GM23338 (cell line): Measurements from ENCODE around the gene STAU1. TPM values are rescaled to one million over a fixed set of nuclear protein-coding genes. Genes with fewer than 3 reads are reported as not detected.
A peak's percentile ranks its signal among the peaks of the same experiment; 100 is the strongest.

ENCODE experiments used
- ATAC-seq: fragments of 200-7000 bp; cut with Tn5 transposase; 3 replicates; pipeline ENCODE4 v1.9.1; 2020
- DNase-seq: peaks from one replicate; pipeline ENCODE4 v3.0.0-alpha.2; 2015; ENCODE audit warnings: low spot score
- H2AFZ ChIP-seq: fragments of 200-600 bp; sonication (generic); 2 replicates; pipeline ENCODE4 v1.8.0; 2016; ENCODE audit warnings: antibody characterized with exemption, mild to moderate bottlenecking, moderate library complexity
- H3F3A ChIP-seq: fragments of 200-600 bp; sonication (generic); replicated peaks from 2 replicates; pipeline ENCODE4 v1.8.0; 2017; ENCODE audit warnings: antibody characterized with exemption, mixed run types, low read depth
- H3K27ac ChIP-seq: fragments of 200-600 bp; sonication (generic); 2 replicates; pipeline ENCODE4 v1.6.1; 2016; ENCODE audit warnings: low read depth
- H3K27me3 ChIP-seq: fragments of 200-600 bp; sonication (generic); 2 replicates; pipeline ENCODE4 v1.8.0; 2016; ENCODE audit warnings: mild to moderate bottlenecking, mixed run types, moderate library complexity; ENCODE audit not compliant: insufficient read depth
- H3K36me3 ChIP-seq: fragments of 200-600 bp; sonication (generic); 2 replicates; pipeline ENCODE4 v1.8.0; 2016; ENCODE audit warnings: mild to moderate bottlenecking; ENCODE audit not compliant: insufficient read depth
- H3K4me1 ChIP-seq: fragments of 200-600 bp; sonication (generic); 2 replicates; pipeline ENCODE4 v1.8.0; 2016; ENCODE audit warnings: mild to moderate bottlenecking, moderate library complexity; ENCODE audit not compliant: insufficient read depth
- H3K4me2 ChIP-seq: fragments of 200-600 bp; sonication (generic); 2 replicates; pipeline ENCODE4 v1.7.1; 2017; ENCODE audit warnings: mixed run types
- H3K4me3 ChIP-seq: fragments of 200-600 bp; sonication (generic); 2 replicates; pipeline ENCODE4 v1.6.1; 2016; ENCODE audit warnings: mixed run types
- H3K79me2 ChIP-seq: fragments of 200-600 bp; sonication (generic); replicated peaks from 2 replicates; pipeline ENCODE4 v1.8.0; 2017; ENCODE audit warnings: mild to moderate bottlenecking; ENCODE audit not compliant: insufficient read depth
- H3K9me2 ChIP-seq: fragments of 200-600 bp; sonication (generic); 2 replicates; pipeline ENCODE4 v1.8.0; 2017; ENCODE audit not compliant: insufficient read depth
- H4K20me1 ChIP-seq: fragments of 200-600 bp; sonication (generic); replicated peaks from 2 replicates; pipeline ENCODE4 v1.8.0; 2017; ENCODE audit warnings: mild to moderate bottlenecking; ENCODE audit not compliant: insufficient read depth
- H3K27ac Mint-ChIP-seq: 2 replicates; pipeline ENCODE4 v1.8.0; 2020; ENCODE audit warnings: inconsistent platforms, mild to moderate bottlenecking, moderate library complexity, mixed read lengths
- H3K27me3 Mint-ChIP-seq: 3 replicates; pipeline ENCODE4 v1.8.0; 2022; ENCODE audit warnings: low read depth, mild to moderate bottlenecking, moderate library complexity, mixed read lengths, inconsistent platforms; ENCODE audit not compliant: insufficient read depth, poor library complexity
- H3K36me3 Mint-ChIP-seq: 3 replicates; pipeline ENCODE4 v1.8.0; 2021; ENCODE audit warnings: low read depth, mild to moderate bottlenecking, inconsistent platforms, moderate library complexity, mixed read lengths
- H3K4me1 Mint-ChIP-seq: 3 replicates; pipeline ENCODE4 v1.8.0; 2020; ENCODE audit warnings: mild to moderate bottlenecking, inconsistent platforms, mixed read lengths
- H3K4me3 Mint-ChIP-seq: 3 replicates; pipeline ENCODE4 v1.8.0; 2021; ENCODE audit warnings: moderate library complexity, mild to moderate bottlenecking, inconsistent platforms, mixed read lengths
- H3K9me3 Mint-ChIP-seq: 3 replicates; pipeline ENCODE4 v1.8.0; 2020; ENCODE audit warnings: moderate library complexity, mild to moderate bottlenecking, inconsistent platforms, mixed read lengths
- CREB1 ChIP-seq: fragments of 250-450 bp; sonication (Bioruptor Pico); IDR thresholded peaks from 2 replicates; pipeline ENCODE4 v1.5.0; 2020; ENCODE audit warnings: low read depth, mild to moderate bottlenecking, moderate library complexity
- EZH2 ChIP-seq: fragments of 200-600 bp; sonication (generic); IDR thresholded peaks from one replicate; pipeline ENCODE4 v1.8.0; 2017; ENCODE audit warnings: antibody characterized with exemption, mild to moderate bottlenecking, low read depth; ENCODE audit not compliant: unreplicated experiment
- EZH2phosphoT487 ChIP-seq: fragments of 200-600 bp; sonication (generic); IDR thresholded peaks from one replicate; pipeline ENCODE4 v1.8.1; 2018; ENCODE audit warnings: antibody characterized with exemption; ENCODE audit not compliant: unreplicated experiment
- JUNB ChIP-seq: IDR thresholded peaks from one replicate; pipeline ENCODE4 v1.6.1; 2016; ENCODE audit warnings: antibody characterized with exemption; ENCODE audit not compliant: unreplicated experiment
- NANOG ChIP-seq: IDR thresholded peaks from 2 replicates; pipeline ENCODE4 v1.6.1; 2016; ENCODE audit warnings: antibody characterized with exemption, borderline replicate concordance
- POLR2AphosphoS5 ChIP-seq: IDR thresholded peaks from 2 replicates; pipeline ENCODE4 v1.6.1; 2016; ENCODE audit warnings: antibody characterized with exemption, low read depth
- STAT1 ChIP-seq: IDR thresholded peaks from one replicate; pipeline ENCODE4 v1.6.1; 2016; ENCODE audit warnings: antibody characterized with exemption; ENCODE audit not compliant: unreplicated experiment
- ZNF114 ChIP-seq: fragments of 250-450 bp; sonication (Bioruptor Pico); IDR thresholded peaks from 2 replicates; pipeline ENCODE4 v1.5.0; 2020; ENCODE audit warnings: mild to moderate bottlenecking, moderate library complexity
- ZNF331 ChIP-seq: fragments of 250-450 bp; sonication (Bioruptor Pico); IDR thresholded peaks from 2 replicates; pipeline ENCODE4 v1.5.0; 2020; ENCODE audit warnings: low read depth, mild to moderate bottlenecking, moderate library complexity
- polyA plus RNA-seq: library from polyadenylated mRNA; unstranded; fragments of >200 nt; fragmentation: Nextera tagmentation; extraction: Ambion mirVana; gene quantifications from 2 replicates; pipeline ENCODE4 v1.2.1, GENCODE V29; 2016
- total RNA-seq: library from RNA; depleted of rRNA; stranded (reverse); fragments of >200 nt; shearing (Covaris generic); gene quantifications from 2 replicates; pipeline ENCODE4 v1.2.3, GENCODE V29; 2014
- TF ChIP-seq, protein P1 (sequence below), 2 experiments: fragments of 200-600 bp in 1 of 2; sonication (generic) in 1 of 2; conservative IDR thresholded peaks; 2 replicates each; pipeline versions ENCODE4 v1.5.1 to v1.6.1; 2016 to 2017; ENCODE audit warnings: antibody characterized with exemption in 2 of 2, low read depth in 2 of 2, mild to moderate bottlenecking in 2 of 2, moderate library complexity in 1 of 2
- TF ChIP-seq, protein P2 (sequence below): fragments of 250-450 bp; sonication (Bioruptor Pico); IDR thresholded peaks from 2 replicates; pipeline ENCODE4 v1.5.0; 2020; ENCODE audit warnings: mild to moderate bottlenecking, moderate library complexity
- TF ChIP-seq, protein P3 (sequence below): IDR thresholded peaks from one replicate; pipeline ENCODE4 v1.6.1; 2018; ENCODE audit warnings: antibody characterized with exemption; ENCODE audit not compliant: unreplicated experiment
- TF ChIP-seq, protein P4 (sequence below): IDR thresholded peaks from 2 replicates; pipeline ENCODE4 v1.6.1; 2016; ENCODE audit warnings: antibody characterized with exemption

Gene STAU1
- total and polyA plus RNA-seq, 2 experiments from 2014 or later: 102 TPM

DNA sequence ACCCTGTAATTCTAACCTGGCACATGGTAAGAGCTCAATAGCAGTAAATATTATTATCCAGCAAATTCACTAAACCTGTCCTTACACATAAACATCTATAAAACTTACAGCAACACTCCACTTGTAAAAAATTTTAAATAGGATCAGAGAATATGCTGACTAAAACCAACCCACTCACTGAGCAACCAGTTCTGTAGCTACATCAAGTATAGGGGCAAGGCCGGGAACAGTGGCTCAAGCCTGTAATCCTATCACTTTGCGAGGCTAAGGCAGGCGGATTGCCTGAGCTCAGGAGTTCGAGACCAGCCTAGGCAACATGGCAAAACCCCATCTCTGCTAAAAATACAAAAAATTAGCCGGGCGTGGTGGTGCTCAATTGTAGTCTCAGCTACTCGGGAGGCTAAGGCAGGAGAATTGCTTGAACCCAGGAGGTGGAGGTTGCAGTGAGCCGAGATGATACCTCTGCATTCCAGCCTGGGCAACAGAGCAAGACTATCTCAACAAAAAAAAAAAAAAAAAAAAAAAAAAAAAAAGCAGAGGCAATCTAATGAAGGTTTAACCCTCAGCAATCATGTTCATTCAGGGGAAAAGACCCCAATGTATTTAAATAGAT lies 6.8 kb downstream of the STAU1 start:
- ATAC-seq (peak; percentile 43), DNase-seq (no peak)
- Histone ChIP-seq H3K4me1 (peaks cover 9% of the 10 kb centered on the region), H3K27me3 (no peaks in the 10 kb centered on the region), H3K9me2 (no peaks in the 10 kb centered on the region), H3K4me3 (no peak overlapping the region), H3K4me2 (no peak overlapping the region), H4K20me1 (peaks cover 71% of the 10 kb centered on the region), H2AFZ (no peak overlapping the region), H3F3A (no peaks in the 10 kb centered on the region), H3K79me2 (peaks cover 100% of the 10 kb centered on the region), H3K27ac (no peak overlapping the region), H3K36me3 (peaks cover 5% of the 10 kb centered on the region; the same call in 1 of the 2 replicates)
- H3K27me3 Mint-ChIP-seq: peaks cover 4% of the 10 kb centered on the region
- peak overlapping the region; percentile 86 for H3K27ac Mint-ChIP-seq
- no peak overlapping the region for H3K4me3 Mint-ChIP-seq
- H3K4me1 Mint-ChIP-seq: peaks cover 33% of the 10 kb centered on the region; the same call in 2 of the 3 replicates
- no peak for TF ChIP-seq CREB1 (CRISPR knock-in tag)
- no peak for TF ChIP-seq EZH2
- no peak for TF ChIP-seq NANOG
- no peak for TF ChIP-seq JUNB
- TF ChIP-seq, protein P1, sequence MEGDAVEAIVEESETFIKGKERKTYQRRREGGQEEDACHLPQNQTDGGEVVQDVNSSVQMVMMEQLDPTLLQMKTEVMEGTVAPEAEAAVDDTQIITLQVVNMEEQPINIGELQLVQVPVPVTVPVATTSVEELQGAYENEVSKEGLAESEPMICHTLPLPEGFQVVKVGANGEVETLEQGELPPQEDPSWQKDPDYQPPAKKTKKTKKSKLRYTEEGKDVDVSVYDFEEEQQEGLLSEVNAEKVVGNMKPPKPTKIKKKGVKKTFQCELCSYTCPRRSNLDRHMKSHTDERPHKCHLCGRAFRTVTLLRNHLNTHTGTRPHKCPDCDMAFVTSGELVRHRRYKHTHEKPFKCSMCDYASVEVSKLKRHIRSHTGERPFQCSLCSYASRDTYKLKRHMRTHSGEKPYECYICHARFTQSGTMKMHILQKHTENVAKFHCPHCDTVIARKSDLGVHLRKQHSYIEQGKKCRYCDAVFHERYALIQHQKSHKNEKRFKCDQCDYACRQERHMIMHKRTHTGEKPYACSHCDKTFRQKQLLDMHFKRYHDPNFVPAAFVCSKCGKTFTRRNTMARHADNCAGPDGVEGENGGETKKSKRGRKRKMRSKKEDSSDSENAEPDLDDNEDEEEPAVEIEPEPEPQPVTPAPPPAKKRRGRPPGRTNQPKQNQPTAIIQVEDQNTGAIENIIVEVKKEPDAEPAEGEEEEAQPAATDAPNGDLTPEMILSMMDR (conservative IDR thresholded peaks at IDR 0.05; ENCODE audit: low read depth in 2 of 2): no peak
- TF ChIP-seq, protein P2, sequence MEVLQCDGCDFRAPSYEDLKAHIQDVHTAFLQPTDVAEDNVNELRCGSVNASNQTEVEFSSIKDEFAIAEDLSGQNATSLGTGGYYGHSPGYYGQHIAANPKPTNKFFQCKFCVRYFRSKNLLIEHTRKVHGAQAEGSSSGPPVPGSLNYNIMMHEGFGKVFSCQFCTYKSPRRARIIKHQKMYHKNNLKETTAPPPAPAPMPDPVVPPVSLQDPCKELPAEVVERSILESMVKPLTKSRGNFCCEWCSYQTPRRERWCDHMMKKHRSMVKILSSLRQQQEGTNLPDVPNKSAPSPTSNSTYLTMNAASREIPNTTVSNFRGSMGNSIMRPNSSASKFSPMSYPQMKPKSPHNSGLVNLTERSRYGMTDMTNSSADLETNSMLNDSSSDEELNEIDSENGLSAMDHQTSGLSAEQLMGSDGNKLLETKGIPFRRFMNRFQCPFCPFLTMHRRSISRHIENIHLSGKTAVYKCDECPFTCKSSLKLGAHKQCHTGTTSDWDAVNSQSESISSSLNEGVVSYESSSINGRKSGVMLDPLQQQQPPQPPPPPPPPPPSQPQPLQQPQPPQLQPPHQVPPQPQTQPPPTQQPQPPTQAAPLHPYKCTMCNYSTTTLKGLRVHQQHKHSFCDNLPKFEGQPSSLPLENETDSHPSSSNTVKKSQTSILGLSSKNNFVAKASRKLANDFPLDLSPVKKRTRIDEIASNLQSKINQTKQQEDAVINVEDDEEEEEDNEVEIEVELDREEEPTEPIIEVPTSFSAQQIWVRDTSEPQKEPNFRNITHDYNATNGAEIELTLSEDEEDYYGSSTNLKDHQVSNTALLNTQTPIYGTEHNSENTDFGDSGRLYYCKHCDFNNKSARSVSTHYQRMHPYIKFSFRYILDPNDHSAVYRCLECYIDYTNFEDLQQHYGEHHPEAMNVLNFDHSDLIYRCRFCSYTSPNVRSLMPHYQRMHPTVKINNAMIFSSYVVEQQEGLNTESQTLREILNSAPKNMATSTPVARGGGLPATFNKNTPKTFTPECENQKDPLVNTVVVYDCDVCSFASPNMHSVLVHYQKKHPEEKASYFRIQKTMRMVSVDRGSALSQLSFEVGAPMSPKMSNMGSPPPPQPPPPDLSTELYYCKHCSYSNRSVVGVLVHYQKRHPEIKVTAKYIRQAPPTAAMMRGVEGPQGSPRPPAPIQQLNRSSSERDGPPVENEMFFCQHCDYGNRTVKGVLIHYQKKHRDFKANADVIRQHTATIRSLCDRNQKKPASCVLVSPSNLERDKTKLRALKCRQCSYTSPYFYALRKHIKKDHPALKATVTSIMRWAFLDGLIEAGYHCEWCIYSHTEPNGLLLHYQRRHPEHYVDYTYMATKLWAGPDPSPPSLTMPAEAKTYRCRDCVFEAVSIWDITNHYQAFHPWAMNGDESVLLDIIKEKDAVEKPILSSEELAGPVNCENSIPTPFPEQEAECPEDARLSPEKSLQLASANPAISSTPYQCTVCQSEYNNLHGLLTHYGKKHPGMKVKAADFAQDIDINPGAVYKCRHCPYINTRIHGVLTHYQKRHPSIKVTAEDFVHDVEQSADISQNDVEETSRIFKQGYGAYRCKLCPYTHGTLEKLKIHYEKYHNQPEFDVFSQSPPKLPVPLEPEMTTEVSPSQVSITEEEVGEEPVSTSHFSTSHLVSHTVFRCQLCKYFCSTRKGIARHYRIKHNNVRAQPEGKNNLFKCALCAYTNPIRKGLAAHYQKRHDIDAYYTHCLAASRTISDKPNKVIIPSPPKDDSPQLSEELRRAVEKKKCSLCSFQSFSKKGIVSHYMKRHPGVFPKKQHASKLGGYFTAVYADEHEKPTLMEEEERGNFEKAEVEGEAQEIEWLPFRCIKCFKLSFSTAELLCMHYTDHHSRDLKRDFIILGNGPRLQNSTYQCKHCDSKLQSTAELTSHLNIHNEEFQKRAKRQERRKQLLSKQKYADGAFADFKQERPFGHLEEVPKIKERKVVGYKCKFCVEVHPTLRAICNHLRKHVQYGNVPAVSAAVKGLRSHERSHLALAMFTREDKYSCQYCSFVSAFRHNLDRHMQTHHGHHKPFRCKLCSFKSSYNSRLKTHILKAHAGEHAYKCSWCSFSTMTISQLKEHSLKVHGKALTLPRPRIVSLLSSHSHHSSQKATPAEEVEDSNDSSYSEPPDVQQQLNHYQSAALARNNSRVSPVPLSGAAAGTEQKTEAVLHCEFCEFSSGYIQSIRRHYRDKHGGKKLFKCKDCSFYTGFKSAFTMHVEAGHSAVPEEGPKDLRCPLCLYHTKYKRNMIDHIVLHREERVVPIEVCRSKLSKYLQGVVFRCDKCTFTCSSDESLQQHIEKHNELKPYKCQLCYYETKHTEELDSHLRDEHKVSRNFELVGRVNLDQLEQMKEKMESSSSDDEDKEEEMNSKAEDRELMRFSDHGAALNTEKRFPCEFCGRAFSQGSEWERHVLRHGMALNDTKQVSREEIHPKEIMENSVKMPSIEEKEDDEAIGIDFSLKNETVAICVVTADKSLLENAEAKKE: no peak
- TF ChIP-seq STAT1: no peak
- TF ChIP-seq, protein P3, sequence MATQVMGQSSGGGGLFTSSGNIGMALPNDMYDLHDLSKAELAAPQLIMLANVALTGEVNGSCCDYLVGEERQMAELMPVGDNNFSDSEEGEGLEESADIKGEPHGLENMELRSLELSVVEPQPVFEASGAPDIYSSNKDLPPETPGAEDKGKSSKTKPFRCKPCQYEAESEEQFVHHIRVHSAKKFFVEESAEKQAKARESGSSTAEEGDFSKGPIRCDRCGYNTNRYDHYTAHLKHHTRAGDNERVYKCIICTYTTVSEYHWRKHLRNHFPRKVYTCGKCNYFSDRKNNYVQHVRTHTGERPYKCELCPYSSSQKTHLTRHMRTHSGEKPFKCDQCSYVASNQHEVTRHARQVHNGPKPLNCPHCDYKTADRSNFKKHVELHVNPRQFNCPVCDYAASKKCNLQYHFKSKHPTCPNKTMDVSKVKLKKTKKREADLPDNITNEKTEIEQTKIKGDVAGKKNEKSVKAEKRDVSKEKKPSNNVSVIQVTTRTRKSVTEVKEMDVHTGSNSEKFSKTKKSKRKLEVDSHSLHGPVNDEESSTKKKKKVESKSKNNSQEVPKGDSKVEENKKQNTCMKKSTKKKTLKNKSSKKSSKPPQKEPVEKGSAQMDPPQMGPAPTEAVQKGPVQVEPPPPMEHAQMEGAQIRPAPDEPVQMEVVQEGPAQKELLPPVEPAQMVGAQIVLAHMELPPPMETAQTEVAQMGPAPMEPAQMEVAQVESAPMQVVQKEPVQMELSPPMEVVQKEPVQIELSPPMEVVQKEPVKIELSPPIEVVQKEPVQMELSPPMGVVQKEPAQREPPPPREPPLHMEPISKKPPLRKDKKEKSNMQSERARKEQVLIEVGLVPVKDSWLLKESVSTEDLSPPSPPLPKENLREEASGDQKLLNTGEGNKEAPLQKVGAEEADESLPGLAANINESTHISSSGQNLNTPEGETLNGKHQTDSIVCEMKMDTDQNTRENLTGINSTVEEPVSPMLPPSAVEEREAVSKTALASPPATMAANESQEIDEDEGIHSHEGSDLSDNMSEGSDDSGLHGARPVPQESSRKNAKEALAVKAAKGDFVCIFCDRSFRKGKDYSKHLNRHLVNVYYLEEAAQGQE: no peak
- TF ChIP-seq EZH2phosphoT487: no peak
- TF ChIP-seq, protein P4, sequence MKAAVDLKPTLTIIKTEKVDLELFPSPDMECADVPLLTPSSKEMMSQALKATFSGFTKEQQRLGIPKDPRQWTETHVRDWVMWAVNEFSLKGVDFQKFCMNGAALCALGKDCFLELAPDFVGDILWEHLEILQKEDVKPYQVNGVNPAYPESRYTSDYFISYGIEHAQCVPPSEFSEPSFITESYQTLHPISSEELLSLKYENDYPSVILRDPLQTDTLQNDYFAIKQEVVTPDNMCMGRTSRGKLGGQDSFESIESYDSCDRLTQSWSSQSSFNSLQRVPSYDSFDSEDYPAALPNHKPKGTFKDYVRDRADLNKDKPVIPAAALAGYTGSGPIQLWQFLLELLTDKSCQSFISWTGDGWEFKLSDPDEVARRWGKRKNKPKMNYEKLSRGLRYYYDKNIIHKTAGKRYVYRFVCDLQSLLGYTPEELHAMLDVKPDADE: no peak
- TF ChIP-seq POLR2AphosphoS5: no peak
- TF ChIP-seq ZNF114: no peak
- TF ChIP-seq ZNF331: no peak
- H3K36me3 Mint-ChIP-seq: peaks cover 18% of the 10 kb centered on the region
- H3K9me3 Mint-ChIP-seq: no peaks in the 10 kb centered on the region
